ENCODE data around the gene ROS1. TPM values are rescaled to one million over a fixed set of nuclear protein-coding genes. Genes with fewer than 3 reads are reported as not detected.

ROS1 gene
- total and polyA plus RNA-seq, 3 experiments from 2014 or later, result not detected

- Mint-ChIP-seq H3K4me1 (no peaks in the 10 kb centered on the region), H3K36me3 (no peaks in the 10 kb centered on the region), H3K9me3 (peaks cover 0 to 2% (median 0%) of the 10 kb centered on the region in 5 donors), H3K27ac (no peak overlapping the region), H3K4me3 (no peak overlapping the region), H3K27me3 (peaks cover 3 to 11% of the 10 kb centered on the region in 2 donors)
- Histone ChIP-seq H3K36me3 (ENCODE audit: insufficient read depth, low read length) (no peaks in the 10 kb centered on the region), H3K4me3 (ENCODE audit: low read length) (no peak overlapping the region), H3K4me1 (ENCODE audit: insufficient read depth, low read length) (no peaks in the 10 kb centered on the region), H3K27me3 (ENCODE audit: insufficient read depth, low read length, poor library complexity, severe bottlenecking) (no peaks in the 10 kb centered on the region), H3K9me3 (ENCODE audit: low read length) (no peaks in the 10 kb centered on the region), H3K27ac (ENCODE audit: low read depth, low read length) (no peak overlapping the region)
- ChIA-PET CTCF (no interaction called here), POLR2A (no interaction called here)
- no peak for DNase-seq
Observed at GRCh38 chr6:117288083-117288715, 137.5 kb downstream of the ROS1 start.

- H3K4me1 Mint-ChIP-seq, result no peaks in the 10 kb centered on the region
- peaks cover 9 to 28% of the 10 kb centered on the region in 2 donors for H3K27me3 Mint-ChIP-seq
- Histone ChIP-seq H3K27me3 (ENCODE audit: insufficient read depth, low read length, poor library complexity, severe bottlenecking) (no peaks in the 10 kb centered on the region), H3K4me1 (ENCODE audit: insufficient read depth, low read length) (no peaks in the 10 kb centered on the region), H3K9me3 (ENCODE audit: low read length) (no peaks in the 10 kb centered on the region), H3K4me3 (ENCODE audit: low read length) (no peak overlapping the region), H3K36me3 (ENCODE audit: insufficient read depth, low read length) (no peaks in the 10 kb centered on the region), H3K27ac (ENCODE audit: low read depth, low read length) (no peak overlapping the region)
- H3K27ac Mint-ChIP-seq, result no peak overlapping the region
- POLR2A ChIA-PET, result no interaction called here
- H3K4me3 Mint-ChIP-seq, result no peak overlapping the region
- H3K9me3 Mint-ChIP-seq, result no peaks in the 10 kb centered on the region
- DNase-seq, result no peak
- no peaks in the 10 kb centered on the region for H3K36me3 Mint-ChIP-seq
- CTCF ChIA-PET, result no interaction called here
Observed at GRCh38 chr6:117280922-117281321, 144.8 kb downstream of the ROS1 start.

DNA sequence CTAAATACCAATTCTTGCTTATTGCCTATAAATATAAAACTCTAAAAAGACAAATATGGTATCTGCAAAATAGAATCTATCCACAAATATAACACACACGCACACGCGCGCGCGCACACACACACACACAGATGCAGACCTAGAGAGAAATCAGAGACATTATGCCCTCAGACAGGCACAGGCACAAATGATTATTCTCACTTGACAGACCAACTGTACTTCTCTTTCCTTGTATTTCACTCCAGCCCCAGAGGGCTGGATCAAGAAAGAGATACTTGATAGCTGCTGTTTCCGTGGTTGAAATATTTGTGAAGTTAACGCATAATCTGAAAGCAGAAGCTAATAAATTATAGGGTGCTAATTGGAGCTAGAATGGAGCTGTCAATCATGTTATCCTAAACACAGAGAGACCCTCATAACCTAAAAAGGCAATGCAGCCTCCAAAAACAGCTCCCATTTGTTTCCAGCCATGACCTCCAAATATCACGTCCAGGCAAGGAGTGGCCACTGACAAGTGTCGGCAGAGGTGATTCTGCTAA is 148.9 kb downstream of the ROS1 start:
- H3K36me3 ChIP-seq (ENCODE audit: insufficient read depth, low read length), result no peaks in the 10 kb centered on the region
- H3K4me1 ChIP-seq (ENCODE audit: insufficient read depth, low read length), result no peaks in the 10 kb centered on the region
- peaks cover 27 to 60% of the 10 kb centered on the region in 2 donors for H3K27me3 Mint-ChIP-seq
- H3K27ac Mint-ChIP-seq, result no peak overlapping the region
- no peak for DNase-seq
- no peaks in the 10 kb centered on the region for H3K27me3 ChIP-seq (ENCODE audit: insufficient read depth, low read length, poor library complexity, severe bottlenecking)
- H3K9me3 ChIP-seq (ENCODE audit: low read length), result no peaks in the 10 kb centered on the region
- CTCF ChIA-PET, result no interaction called here
- no peaks in the 10 kb centered on the region for H3K4me1 Mint-ChIP-seq
- H3K27ac ChIP-seq (ENCODE audit: low read depth, low read length), result no peak overlapping the region
- no peak overlapping the region for H3K4me3 Mint-ChIP-seq
- H3K4me3 ChIP-seq (ENCODE audit: low read length), result no peak overlapping the region
- POLR2A ChIA-PET, result no interaction called here
- peaks cover 0 to 2% (median 0%) of the 10 kb centered on the region in 5 donors for H3K9me3 Mint-ChIP-seq
- no peaks in the 10 kb centered on the region for H3K36me3 Mint-ChIP-seq

GRCh38 chr6:117275711-117276110 is 150.0 kb downstream of the ROS1 start:
- H3K27me3 ChIP-seq (ENCODE audit: insufficient read depth, low read length, poor library complexity, severe bottlenecking), result no peaks in the 10 kb centered on the region
- no peak overlapping the region for H3K27ac ChIP-seq (ENCODE audit: low read depth, low read length)
- POLR2A ChIA-PET, result no interaction called here

DNA sequence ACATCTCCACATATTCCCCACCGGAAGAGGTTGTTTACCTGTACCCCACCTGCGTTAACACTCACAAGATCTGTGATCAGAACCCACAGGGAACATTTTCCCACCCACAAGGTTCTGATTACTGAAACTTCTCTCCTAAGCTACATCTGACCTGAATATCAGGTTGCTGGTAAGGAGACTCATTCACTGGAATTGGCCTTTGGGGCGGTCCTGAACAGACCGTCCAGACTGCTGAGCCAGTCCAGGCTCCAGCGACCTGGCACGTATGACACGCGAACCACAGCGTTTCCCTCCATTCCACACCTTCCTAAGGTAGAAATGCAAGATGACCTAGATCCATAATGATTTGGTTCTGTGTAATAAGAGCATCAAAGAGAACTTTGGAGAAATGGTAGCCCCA is 150.5 kb downstream of the ROS1 start:
- Histone ChIP-seq H3K4me1 (ENCODE audit: insufficient read depth, low read length) (no peaks in the 10 kb centered on the region), H3K4me3 (ENCODE audit: low read length) (no peak overlapping the region), H3K27me3 (ENCODE audit: insufficient read depth, low read length, poor library complexity, severe bottlenecking) (no peaks in the 10 kb centered on the region), H3K27ac (ENCODE audit: low read depth, low read length) (no peak overlapping the region), H3K9me3 (ENCODE audit: low read length) (no peaks in the 10 kb centered on the region), H3K36me3 (ENCODE audit: insufficient read depth, low read length) (no peaks in the 10 kb centered on the region)
- ChIA-PET POLR2A (no interaction called here), CTCF (no interaction called here)
- no peak for DNase-seq
- no peak overlapping the region for H3K27ac Mint-ChIP-seq
- H3K4me3 Mint-ChIP-seq, result no peak overlapping the region
- peaks cover 26 to 58% of the 10 kb centered on the region in 2 donors for H3K27me3 Mint-ChIP-seq
- H3K9me3 Mint-ChIP-seq, result peaks cover 0 to 2% (median 0%) of the 10 kb centered on the region in 5 donors
- no peaks in the 10 kb centered on the region for H3K36me3 Mint-ChIP-seq
- no peaks in the 10 kb centered on the region for H3K4me1 Mint-ChIP-seq

More at GRCh38 chr6:117275711-117276110, 150.0 kb downstream of the ROS1 start:
- CTCF ChIA-PET, result no interaction called here
- no peaks in the 10 kb centered on the region for H3K4me1 Mint-ChIP-seq
- H3K4me3 Mint-ChIP-seq, result no peak overlapping the region
- H3K9me3 Mint-ChIP-seq, result peaks cover 0 to 2% (median 0%) of the 10 kb centered on the region in 5 donors
- no peaks in the 10 kb centered on the region for H3K36me3 Mint-ChIP-seq
- Histone ChIP-seq H3K36me3 (ENCODE audit: insufficient read depth, low read length) (no peaks in the 10 kb centered on the region), H3K4me1 (ENCODE audit: insufficient read depth, low read length) (no peaks in the 10 kb centered on the region), H3K9me3 (ENCODE audit: low read length) (no peaks in the 10 kb centered on the region), H3K4me3 (ENCODE audit: low read length) (no peak overlapping the region)
- DNase-seq, result no peak
- peaks cover 28 to 64% of the 10 kb centered on the region in 2 donors for H3K27me3 Mint-ChIP-seq
- H3K27ac Mint-ChIP-seq, result no peak overlapping the region

- no peaks in the 10 kb centered on the region for H3K36me3 Mint-ChIP-seq
- peaks cover 0 to 2% (median 0%) of the 10 kb centered on the region in 5 donors for H3K9me3 Mint-ChIP-seq
- ChIA-PET CTCF (no interaction called here), POLR2A (no interaction called here)
- peaks cover 45 to 79% of the 10 kb centered on the region in 2 donors for H3K27me3 Mint-ChIP-seq
- Histone ChIP-seq H3K27me3 (ENCODE audit: insufficient read depth, low read length, poor library complexity, severe bottlenecking) (peaks cover 6% of the 10 kb centered on the region), H3K27ac (ENCODE audit: low read depth, low read length) (no peak overlapping the region), H3K36me3 (ENCODE audit: insufficient read depth, low read length) (no peaks in the 10 kb centered on the region), H3K9me3 (ENCODE audit: low read length) (no peaks in the 10 kb centered on the region), H3K4me3 (ENCODE audit: low read length) (no peak overlapping the region), H3K4me1 (ENCODE audit: insufficient read depth, low read length) (no peaks in the 10 kb centered on the region)
- no peak overlapping the region for H3K27ac Mint-ChIP-seq
- peaks cover 0 to 7% (median 4%) of the 10 kb centered on the region in 3 donors for H3K4me1 Mint-ChIP-seq
- no peak overlapping the region for H3K4me3 Mint-ChIP-seq
- DNase-seq, result no peak
Observed at GRCh38 chr6:117272891-117273290, 152.9 kb downstream of the ROS1 start.

DNA sequence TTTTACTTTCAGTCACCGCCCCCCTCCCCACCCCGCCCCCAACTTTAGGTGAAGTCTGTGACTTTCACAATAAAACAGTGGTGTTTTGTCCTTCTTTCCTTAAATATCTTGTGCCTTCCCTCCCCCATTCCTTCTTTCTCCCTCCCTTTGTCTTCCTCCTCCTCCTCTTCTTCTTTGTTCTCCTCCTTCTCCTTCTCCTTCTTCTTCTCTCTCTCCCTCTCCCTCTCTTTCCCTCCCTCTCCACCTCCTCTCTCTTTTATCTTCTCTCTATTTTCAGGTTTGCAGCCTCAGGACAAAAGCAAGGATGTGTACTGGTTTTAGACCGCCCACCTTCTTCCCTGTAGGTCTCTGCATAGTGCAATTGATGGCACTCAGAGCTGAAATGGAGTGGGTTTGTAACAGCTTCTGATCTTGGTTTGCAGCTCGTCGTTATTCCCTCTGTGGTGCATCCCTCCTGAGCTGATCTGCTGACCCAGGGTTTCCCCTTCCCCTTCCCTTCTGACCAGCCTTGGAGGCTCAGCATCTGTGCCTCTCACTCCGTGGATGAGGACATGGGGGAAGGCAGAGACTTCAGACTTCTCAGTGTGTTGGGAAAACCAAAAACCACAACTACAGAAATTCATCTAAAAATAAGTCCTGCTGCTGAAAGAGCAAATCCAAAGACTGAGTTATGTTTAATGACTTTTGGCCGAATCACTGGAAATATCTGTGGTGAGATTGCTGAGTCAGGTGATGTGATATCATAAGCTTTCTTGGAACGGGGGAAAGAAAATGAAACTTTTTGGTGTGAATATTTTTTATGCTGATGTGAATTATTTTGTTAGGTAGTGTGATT is 153.5 kb downstream of the ROS1 start:
- Histone ChIP-seq H3K27ac (ENCODE audit: low read depth, low read length) (no peak overlapping the region), H3K4me3 (ENCODE audit: low read length) (no peak overlapping the region), H3K4me1 (ENCODE audit: insufficient read depth, low read length) (no peaks in the 10 kb centered on the region), H3K36me3 (ENCODE audit: insufficient read depth, low read length) (no peaks in the 10 kb centered on the region), H3K9me3 (ENCODE audit: low read length) (no peaks in the 10 kb centered on the region), H3K27me3 (ENCODE audit: insufficient read depth, low read length, poor library complexity, severe bottlenecking) (peaks cover 11% of the 10 kb centered on the region)
- ChIA-PET CTCF (no interaction called here), POLR2A (no interaction called here)
- Mint-ChIP-seq H3K27ac (no peak overlapping the region), H3K9me3 (peaks cover 0 to 2% (median 0%) of the 10 kb centered on the region in 5 donors), H3K4me1 (peaks cover 0 to 7% (median 4%) of the 10 kb centered on the region in 3 donors), H3K36me3 (no peaks in the 10 kb centered on the region), H3K27me3 (peaks cover 51 to 82% of the 10 kb centered on the region in 2 donors), H3K4me3 (peak overlapping the region in 1 of 7 donors; percentile 18)
- no peak for DNase-seq

DNA sequence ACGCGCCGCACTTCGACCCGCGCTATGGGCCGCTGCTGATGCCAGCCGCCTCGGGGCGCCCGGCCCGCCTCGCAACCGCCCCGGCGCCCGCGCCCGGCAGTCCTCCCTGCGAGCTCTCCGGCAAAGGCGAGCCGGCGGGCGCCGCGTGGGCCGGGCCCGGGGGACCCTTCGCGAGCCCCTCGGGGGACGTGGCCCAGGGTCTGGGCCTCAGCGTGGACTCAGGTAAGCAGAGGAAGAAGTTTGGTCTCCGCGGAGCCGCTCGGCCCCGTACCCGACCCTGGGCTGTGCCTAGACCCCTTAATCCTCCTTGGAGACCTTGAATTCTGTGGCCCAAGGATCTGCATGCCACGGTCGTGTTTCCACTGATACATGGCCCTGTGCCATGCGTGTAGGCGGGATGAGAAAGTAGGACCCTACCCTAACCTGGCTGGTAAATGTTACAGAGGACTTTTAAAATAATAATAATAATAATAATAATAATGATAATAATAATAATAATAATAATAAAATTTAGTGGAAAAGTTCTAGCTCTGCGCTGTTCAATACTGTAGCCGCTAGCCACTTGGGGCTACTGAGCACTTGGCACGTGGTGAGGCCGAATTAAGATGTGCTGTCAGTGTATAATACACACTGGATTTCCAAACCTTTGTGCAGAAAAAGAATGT is 154.8 kb downstream of the ROS1 start:
- Histone ChIP-seq H3K27me3 (ENCODE audit: insufficient read depth, low read length, poor library complexity, severe bottlenecking) (peaks cover 11% of the 10 kb centered on the region), H3K4me3 (ENCODE audit: low read length) (no peak overlapping the region), H3K9me3 (ENCODE audit: low read length) (no peaks in the 10 kb centered on the region), H3K4me1 (ENCODE audit: insufficient read depth, low read length) (no peaks in the 10 kb centered on the region), H3K27ac (ENCODE audit: low read depth, low read length) (no peak overlapping the region), H3K36me3 (ENCODE audit: insufficient read depth, low read length) (no peaks in the 10 kb centered on the region)
- DNase-seq, result no peak
- no peak overlapping the region for H3K27ac Mint-ChIP-seq
- no peaks in the 10 kb centered on the region for H3K36me3 Mint-ChIP-seq
- CTCF ChIA-PET, result no interaction called here
- POLR2A ChIA-PET, result no interaction called here
- H3K27me3 Mint-ChIP-seq, result peaks cover 62 to 89% of the 10 kb centered on the region in 2 donors
- H3K4me3 Mint-ChIP-seq, result no peak overlapping the region
- peaks cover 3 to 16% (median 11%) of the 10 kb centered on the region in 3 donors for H3K4me1 Mint-ChIP-seq
- peaks cover 0 to 2% (median 0%) of the 10 kb centered on the region in 5 donors for H3K9me3 Mint-ChIP-seq
